Mammary epithelial cell (primary cell): ENCODE data around the gene KIF5C.

ENCODE experiments used
- EZH2 ChIP-seq: IDR thresholded peaks from 2 replicates; pipeline ENCODE4 v1.6.1; 2012; ENCODE audit warnings: low read length, inconsistent platforms, borderline replicate concordance
- TF ChIP-seq, protein P1 (sequence below), 2 donors: IDR thresholded peaks in 1 of 2; conservative IDR thresholded peaks in 1 of 2; 2 replicates each; pipeline ENCODE4 v1.5.1; 2011 to 2012; ENCODE audit warnings: inconsistent platforms in 2 of 2, low read length in 2 of 2, mild to moderate bottlenecking in 2 of 2, control low read depth in 1 of 2, low read depth in 1 of 2; ENCODE audit not compliant: insufficient read depth in 1 of 2; ENCODE audit errors: extremely low read depth in 1 of 2

- TF ChIP-seq, protein P1, sequence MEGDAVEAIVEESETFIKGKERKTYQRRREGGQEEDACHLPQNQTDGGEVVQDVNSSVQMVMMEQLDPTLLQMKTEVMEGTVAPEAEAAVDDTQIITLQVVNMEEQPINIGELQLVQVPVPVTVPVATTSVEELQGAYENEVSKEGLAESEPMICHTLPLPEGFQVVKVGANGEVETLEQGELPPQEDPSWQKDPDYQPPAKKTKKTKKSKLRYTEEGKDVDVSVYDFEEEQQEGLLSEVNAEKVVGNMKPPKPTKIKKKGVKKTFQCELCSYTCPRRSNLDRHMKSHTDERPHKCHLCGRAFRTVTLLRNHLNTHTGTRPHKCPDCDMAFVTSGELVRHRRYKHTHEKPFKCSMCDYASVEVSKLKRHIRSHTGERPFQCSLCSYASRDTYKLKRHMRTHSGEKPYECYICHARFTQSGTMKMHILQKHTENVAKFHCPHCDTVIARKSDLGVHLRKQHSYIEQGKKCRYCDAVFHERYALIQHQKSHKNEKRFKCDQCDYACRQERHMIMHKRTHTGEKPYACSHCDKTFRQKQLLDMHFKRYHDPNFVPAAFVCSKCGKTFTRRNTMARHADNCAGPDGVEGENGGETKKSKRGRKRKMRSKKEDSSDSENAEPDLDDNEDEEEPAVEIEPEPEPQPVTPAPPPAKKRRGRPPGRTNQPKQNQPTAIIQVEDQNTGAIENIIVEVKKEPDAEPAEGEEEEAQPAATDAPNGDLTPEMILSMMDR (conservative IDR thresholded peaks at IDR 0.05 in 1 of 2, IDR thresholded peaks at IDR 0.05 in 1 of 2; ENCODE audit: extremely low read depth in 1 of 2, insufficient read depth in 1 of 2, low read depth in 1 of 2, low read length in 2 of 2) = no peak
- no peak for TF ChIP-seq EZH2
Observed at GRCh38 chr2:148867079-148867769, 7.8 kb upstream of the KIF5C start.
